ENCODE results near the gene HRH2. TPM values are rescaled to one million over a fixed set of nuclear protein-coding genes. Genes with fewer than 3 reads are reported as not detected.
"Not testable (repeated sequence)": the region's sequence is repeated elsewhere in the genome, so short reads cannot be mapped to it uniquely, and the experiment has no call there.

HRH2 gene
- 1 to 10 TPM; 2.6 to 3.3 (median 3.2) TPM for polyA plus RNA-seq (ENCODE audit: insufficient read length in 3 of 3)

GRCh38 chr5:175657593-175658271 is at the start of gene HRH2:
TSS of gene HRH2 (plus strand) at chr5:175658071. CDS start at chr5:175683234, 25,163 bp downstream.
- no peak for DNase-seq (ENCODE audit: low read depth in 3 of 3, low spot score in 2 of 3)

GRCh38 chr5:175609526-175609925 is 48.3 kb upstream of the HRH2 start:
- no peak for DNase-seq (ENCODE audit: low read depth in 3 of 3, low spot score in 2 of 3)

GRCh38 chr5:175610381-175610780 is 47.5 kb upstream of the HRH2 start:
- no peak for DNase-seq (ENCODE audit: low read depth in 3 of 3, low spot score in 2 of 3)

GRCh38 chr5:175610898-175611297 is 47.0 kb upstream of the HRH2 start:
- DNase-seq (ENCODE audit: low read depth in 3 of 3, low spot score in 2 of 3), result no peak

- no peak for DNase-seq (ENCODE audit: low read depth in 3 of 3, low spot score in 2 of 3)
Observed at GRCh38 chr5:175614223-175614815, 43.6 kb upstream of the HRH2 start.

- DNase-seq (ENCODE audit: low read depth in 3 of 3, low spot score in 2 of 3), result no peak
Observed at GRCh38 chr5:175614861-175615260, 43.0 kb upstream of the HRH2 start.

GRCh38 chr5:175616083-175616482 is 41.8 kb upstream of the HRH2 start:
- no peak for DNase-seq (ENCODE audit: low read depth in 3 of 3, low spot score in 2 of 3)

GRCh38 chr5:175616527-175616926 is 41.3 kb upstream of the HRH2 start:
- not testable (repeated sequence) for DNase-seq (ENCODE audit: low read depth in 3 of 3, low spot score in 2 of 3)

GRCh38 chr5:175617447-175617846 is 40.4 kb upstream of the HRH2 start:
- DNase-seq (ENCODE audit: low read depth in 3 of 3, low spot score in 2 of 3), result no peak

GRCh38 chr5:175620527-175620926 is 37.3 kb upstream of the HRH2 start:
- no peak for DNase-seq (ENCODE audit: low read depth in 3 of 3, low spot score in 2 of 3)

- no peak for DNase-seq (ENCODE audit: low read depth in 3 of 3, low spot score in 2 of 3)
Observed at GRCh38 chr5:175621971-175622370, 35.9 kb upstream of the HRH2 start.

- DNase-seq (ENCODE audit: low read depth in 3 of 3, low spot score in 2 of 3), result no peak
Observed at GRCh38 chr5:175623088-175623487, 34.8 kb upstream of the HRH2 start.

GRCh38 chr5:175624316-175624715 is 33.6 kb upstream of the HRH2 start:
- DNase-seq (ENCODE audit: low read depth in 3 of 3, low spot score in 2 of 3), result no peak

GRCh38 chr5:175627005-175627404 is 30.9 kb upstream of the HRH2 start:
- DNase-seq (ENCODE audit: low read depth in 3 of 3, low spot score in 2 of 3), result no peak

- no peak for DNase-seq (ENCODE audit: low read depth in 3 of 3, low spot score in 2 of 3)
Observed at GRCh38 chr5:175627739-175628138, 30.1 kb upstream of the HRH2 start.

- no peak for DNase-seq (ENCODE audit: low read depth in 3 of 3, low spot score in 2 of 3)
Observed at GRCh38 chr5:175628668-175629067, 29.2 kb upstream of the HRH2 start.

- no peak for DNase-seq (ENCODE audit: low read depth in 3 of 3, low spot score in 2 of 3)
Observed at GRCh38 chr5:175629261-175629660, 28.6 kb upstream of the HRH2 start.

- DNase-seq (ENCODE audit: low read depth in 3 of 3, low spot score in 2 of 3), result no peak
Observed at GRCh38 chr5:175629793-175630192, 28.1 kb upstream of the HRH2 start.

- no peak for DNase-seq (ENCODE audit: low read depth in 3 of 3, low spot score in 2 of 3)
Observed at GRCh38 chr5:175635854-175636584, 21.9 kb upstream of the HRH2 start.

GRCh38 chr5:175638305-175638704 is 19.6 kb upstream of the HRH2 start:
- DNase-seq (ENCODE audit: low read depth in 3 of 3, low spot score in 2 of 3), result no peak

GRCh38 chr5:175640106-175640775 is 17.6 kb upstream of the HRH2 start:
- no peak for DNase-seq (ENCODE audit: low read depth in 3 of 3, low spot score in 2 of 3)
